HEK293 (cell line): ENCODE results near the gene THSD4.

Source experiments
- CTCF ChIA-PET: fragments of 350-600 bp; formaldehyde crosslinking; extraction: SDS; loops from one replicate; lab custom pipeline; 2021; ENCODE audit warnings: antibody characterized with exemption; lab: Yijun Ruan, JAX
- POLR2A ChIA-PET: fragments of 300-600 bp; formaldehyde crosslinking; extraction: SDS; loops from one replicate; lab custom pipeline; 2020; ENCODE audit warnings: antibody characterized with exemption, inconsistent platforms; lab: Yijun Ruan, JAX
- H3K27ac ChIP-seq: fragments of 200-500 bp; sonication (Bioruptor generic); 2 replicates; pipeline ENCODE4 v1.5.1; 2014; ENCODE audit warnings: low read depth, low read length, control low read depth, inconsistent platforms; ENCODE audit errors: extremely low read depth
- H3K36me3 ChIP-seq, 2 experiments: fragments of 200-500 bp in 1 of 2; sonication (Bioruptor generic) in 1 of 2; 1 replicate in 1 of 2; 2 replicates in 1 of 2; pipeline ENCODE4 v1.5.1; 2014 to 2017; ENCODE audit warnings: inconsistent platforms in 2 of 2, low read length in 2 of 2; ENCODE audit not compliant: control insufficient read depth in 2 of 2, insufficient read depth in 1 of 2
- H3K4me1 ChIP-seq: fragments of 200-500 bp; sonication (Bioruptor generic); 2 replicates; pipeline ENCODE4 v1.5.1; 2014; ENCODE audit warnings: mild to moderate bottlenecking, low read length, inconsistent platforms; ENCODE audit not compliant: control insufficient read depth, insufficient read depth
- H3K4me3 ChIP-seq: 2 replicates; pipeline ENCODE4 v1.5.1; 2011; ENCODE audit warnings: low read depth, mild to moderate bottlenecking, control low read depth, low read length, moderate library complexity
- H3K9me3 ChIP-seq: fragments of 200-500 bp; sonication (Bioruptor generic); 2 replicates; pipeline ENCODE4 v1.5.1; 2014; ENCODE audit warnings: low read depth, low read length, inconsistent platforms; ENCODE audit not compliant: control insufficient read depth, insufficient read depth
- BCL11B ChIP-seq: fragments of 450-650 bp; formaldehyde crosslinking; IDR thresholded peaks from 2 replicates; pipeline ENCODE4 v1.5.1; 2016; ENCODE audit warnings: low read depth, missing biosample characterization, missing genetic modification characterization
- KLF9 ChIP-seq: fragments of 450-650 bp; formaldehyde crosslinking; IDR thresholded peaks from 2 replicates; pipeline ENCODE4 v1.5.1; 2016; ENCODE audit warnings: missing biosample characterization, missing genetic modification characterization, low read depth
- OSR2 ChIP-seq: fragments of 450-650 bp; formaldehyde crosslinking; IDR thresholded peaks from 2 replicates; pipeline ENCODE4 v1.5.1; 2016; ENCODE audit warnings: missing biosample characterization, missing genetic modification characterization
- ZEB2 ChIP-seq: fragments of 450-650 bp; formaldehyde crosslinking; IDR thresholded peaks from 2 replicates; pipeline ENCODE4 v1.5.1; 2016; ENCODE audit warnings: missing biosample characterization, missing genetic modification characterization
- ZFP3 ChIP-seq: fragments of 450-650 bp; formaldehyde crosslinking; IDR thresholded peaks from 2 replicates; pipeline ENCODE4 v1.5.1; 2016; ENCODE audit warnings: low read depth, missing biosample characterization, missing genetic modification characterization
- ZFP37 ChIP-seq: fragments of 450-650 bp; formaldehyde crosslinking; IDR thresholded peaks from 2 replicates; pipeline ENCODE4 v1.5.1; 2016; ENCODE audit warnings: missing biosample characterization, missing genetic modification characterization
- ZNF132 ChIP-seq: fragments of 450-650 bp; formaldehyde crosslinking; IDR thresholded peaks from 2 replicates; pipeline ENCODE4 v1.5.1; 2017; ENCODE audit warnings: missing biosample characterization, missing genetic modification characterization, borderline replicate concordance
- ZNF146 ChIP-seq: fragments of 450-650 bp; formaldehyde crosslinking; IDR thresholded peaks from 2 replicates; pipeline ENCODE4 v1.5.1; 2016; ENCODE audit warnings: missing biosample characterization, missing genetic modification characterization
- ZNF223 ChIP-seq: fragments of 450-650 bp; formaldehyde crosslinking; IDR thresholded peaks from 2 replicates; pipeline ENCODE4 v1.5.1; 2016; ENCODE audit warnings: missing biosample characterization, missing genetic modification characterization
- ZNF311 ChIP-seq: fragments of 450-650 bp; formaldehyde crosslinking; IDR thresholded peaks from 2 replicates; pipeline ENCODE4 v1.5.1; 2017; ENCODE audit warnings: missing biosample characterization, missing genetic modification characterization, borderline replicate concordance
- ZNF404 ChIP-seq: fragments of 450-650 bp; formaldehyde crosslinking; IDR thresholded peaks from 2 replicates; pipeline ENCODE4 v1.5.1; 2017; ENCODE audit warnings: missing biosample characterization, missing genetic modification characterization
- ZNF426 ChIP-seq: fragments of 450-650 bp; formaldehyde crosslinking; IDR thresholded peaks from 2 replicates; pipeline ENCODE4 v1.5.1; 2017; ENCODE audit warnings: missing biosample characterization, missing genetic modification characterization, mild to moderate bottlenecking, inconsistent platforms, moderate library complexity
- ZNF561 ChIP-seq: fragments of 450-650 bp; IDR thresholded peaks from 2 replicates; pipeline ENCODE4 v1.5.1; 2018; ENCODE audit warnings: missing biosample characterization, missing genetic modification characterization, borderline replicate concordance
- ZNF621 ChIP-seq: fragments of 450-650 bp; formaldehyde crosslinking; IDR thresholded peaks from 2 replicates; pipeline ENCODE4 v1.5.1; 2017; ENCODE audit warnings: missing biosample characterization, missing genetic modification characterization
- ZNF654 ChIP-seq: fragments of 450-650 bp; formaldehyde crosslinking; IDR thresholded peaks from 2 replicates; pipeline ENCODE4 v1.5.1; 2016; ENCODE audit warnings: low read depth, missing biosample characterization, missing genetic modification characterization
- ZNF791 ChIP-seq: fragments of 450-650 bp; formaldehyde crosslinking; IDR thresholded peaks from 2 replicates; pipeline ENCODE4 v1.5.1; 2016; ENCODE audit warnings: missing biosample characterization, missing genetic modification characterization
- TF ChIP-seq, protein P1 (sequence below): fragments of 450-650 bp; formaldehyde crosslinking; IDR thresholded peaks from 2 replicates; pipeline ENCODE4 v1.5.1; 2016; ENCODE audit warnings: missing biosample characterization, missing genetic modification characterization
- TF ChIP-seq, protein P2 (sequence below): fragments of 450-650 bp; formaldehyde crosslinking; IDR thresholded peaks from 2 replicates; pipeline ENCODE4 v1.5.1; 2016; ENCODE audit warnings: missing biosample characterization, missing genetic modification characterization, low read depth
- TF ChIP-seq, protein P3 (sequence below): fragments of 450-650 bp; formaldehyde crosslinking; IDR thresholded peaks from 2 replicates; pipeline ENCODE4 v1.5.1; 2017; ENCODE audit warnings: missing biosample characterization, missing genetic modification characterization

THSD4 gene

DNA sequence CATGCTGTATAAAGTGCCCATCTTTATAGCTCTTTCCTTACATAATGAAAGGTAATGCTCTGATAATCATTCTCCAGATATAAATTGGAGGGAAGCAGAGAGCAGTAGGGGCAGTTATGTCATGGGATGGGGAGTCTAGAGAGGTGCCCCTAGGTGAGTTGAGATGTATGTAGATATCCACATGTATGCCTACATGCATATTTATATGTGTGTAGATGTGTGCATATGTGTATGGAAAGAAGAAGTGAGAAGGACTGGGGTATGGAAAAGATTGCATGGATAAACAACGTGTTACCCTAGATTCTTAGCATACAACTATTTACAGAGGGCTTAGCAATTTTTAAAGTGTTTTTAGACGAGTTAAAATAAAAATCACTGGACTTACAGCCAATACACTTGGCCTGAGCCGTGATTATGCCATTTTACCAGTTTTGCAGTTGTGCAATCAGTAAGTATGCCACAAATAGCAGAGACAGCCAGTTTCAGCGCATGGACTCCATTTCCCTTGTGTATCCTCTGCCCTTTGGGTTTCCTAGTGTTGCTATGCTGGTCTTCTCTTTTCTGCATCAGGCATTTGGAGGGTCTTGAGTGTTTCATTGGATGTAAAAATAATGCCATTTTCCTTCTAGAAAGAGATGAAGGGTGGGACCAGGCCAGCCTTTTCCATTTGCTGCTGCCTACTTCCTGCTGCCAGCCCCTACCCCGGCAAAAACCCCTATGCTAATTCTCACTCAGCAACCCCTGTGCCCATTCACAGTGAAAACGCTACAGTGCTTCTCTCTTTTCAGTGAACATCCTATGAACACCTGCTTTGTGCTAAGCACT lies 495.7 kb downstream of the THSD4 start:
- no peaks in the 10 kb centered on the region for H3K36me3 ChIP-seq
- POLR2A ChIA-PET, result no interaction called here
- TF ChIP-seq ZFP3, result no peak
- no peak for TF ChIP-seq ZNF311 (tag by site-specific recombination)
- H3K4me1 ChIP-seq, result no peaks in the 10 kb centered on the region
- CTCF ChIA-PET, result interaction anchor here (1.0 kb wide), 1 partner anchor 35 kb away, joined by 3 read pairs; no protein-coding TSS in a partner anchor
- no peaks in the 10 kb centered on the region for H3K9me3 ChIP-seq
- H3K4me3 ChIP-seq, result no peak overlapping the region
- no peak overlapping the region for H3K27ac ChIP-seq

DNA sequence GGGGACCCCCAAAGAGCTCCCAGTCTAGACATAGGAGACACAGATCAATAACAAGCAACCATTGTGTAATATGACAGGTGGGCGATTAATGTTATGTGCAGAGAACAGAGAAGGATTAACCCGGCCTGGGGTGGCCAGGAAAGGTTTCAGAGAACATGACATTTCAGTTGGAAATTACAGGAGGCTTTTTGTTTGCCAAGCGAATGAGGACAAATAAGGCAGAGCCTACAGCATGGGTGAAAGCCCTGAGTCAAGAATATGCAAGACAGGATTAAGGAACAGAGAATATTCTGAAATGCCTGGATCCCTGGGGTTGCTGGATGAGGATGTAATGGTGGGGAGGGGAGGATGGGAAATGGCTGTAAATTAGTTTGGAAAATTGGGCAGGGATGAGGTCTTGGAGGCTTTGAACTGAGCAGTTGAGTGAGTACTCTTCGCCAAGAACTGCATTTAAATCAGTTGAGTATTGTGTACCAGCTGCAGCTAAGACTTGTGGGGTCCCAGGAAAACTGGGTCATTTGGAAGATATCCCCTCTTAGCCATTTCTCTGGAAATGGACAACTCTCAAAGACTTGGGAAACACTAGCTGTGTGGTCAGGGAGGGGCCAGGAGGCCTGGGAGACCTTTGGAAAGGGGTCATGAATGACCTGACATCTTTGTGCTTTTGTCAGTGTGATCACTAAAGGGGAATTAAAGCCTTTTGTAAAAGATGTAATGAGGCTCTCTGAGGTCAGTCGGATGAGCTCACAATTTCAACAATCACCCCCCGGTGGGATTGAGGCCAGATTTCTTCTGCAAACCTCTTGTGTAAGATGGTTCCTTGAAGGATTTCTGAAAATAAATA lies 496.5 kb downstream of the THSD4 start:
- no peak overlapping the region for H3K4me3 ChIP-seq
- no peaks in the 10 kb centered on the region for H3K4me1 ChIP-seq
- ChIA-PET POLR2A (no interaction called here), CTCF (interaction anchor here (0.6 to 1.0 kb wide), 4 partner anchors 36 to 1630 kb away, joined by 3 to 4 read pairs (median 4); no protein-coding TSS in a partner anchor)
- TF ChIP-seq KLF9 (tag by site-specific recombination), result no peak
- no peak for TF ChIP-seq ZNF621 (tag by site-specific recombination)
- no peak for TF ChIP-seq ZNF791 (tag by site-specific recombination)
- TF ChIP-seq ZNF426, result no peak
- TF ChIP-seq, protein P1, sequence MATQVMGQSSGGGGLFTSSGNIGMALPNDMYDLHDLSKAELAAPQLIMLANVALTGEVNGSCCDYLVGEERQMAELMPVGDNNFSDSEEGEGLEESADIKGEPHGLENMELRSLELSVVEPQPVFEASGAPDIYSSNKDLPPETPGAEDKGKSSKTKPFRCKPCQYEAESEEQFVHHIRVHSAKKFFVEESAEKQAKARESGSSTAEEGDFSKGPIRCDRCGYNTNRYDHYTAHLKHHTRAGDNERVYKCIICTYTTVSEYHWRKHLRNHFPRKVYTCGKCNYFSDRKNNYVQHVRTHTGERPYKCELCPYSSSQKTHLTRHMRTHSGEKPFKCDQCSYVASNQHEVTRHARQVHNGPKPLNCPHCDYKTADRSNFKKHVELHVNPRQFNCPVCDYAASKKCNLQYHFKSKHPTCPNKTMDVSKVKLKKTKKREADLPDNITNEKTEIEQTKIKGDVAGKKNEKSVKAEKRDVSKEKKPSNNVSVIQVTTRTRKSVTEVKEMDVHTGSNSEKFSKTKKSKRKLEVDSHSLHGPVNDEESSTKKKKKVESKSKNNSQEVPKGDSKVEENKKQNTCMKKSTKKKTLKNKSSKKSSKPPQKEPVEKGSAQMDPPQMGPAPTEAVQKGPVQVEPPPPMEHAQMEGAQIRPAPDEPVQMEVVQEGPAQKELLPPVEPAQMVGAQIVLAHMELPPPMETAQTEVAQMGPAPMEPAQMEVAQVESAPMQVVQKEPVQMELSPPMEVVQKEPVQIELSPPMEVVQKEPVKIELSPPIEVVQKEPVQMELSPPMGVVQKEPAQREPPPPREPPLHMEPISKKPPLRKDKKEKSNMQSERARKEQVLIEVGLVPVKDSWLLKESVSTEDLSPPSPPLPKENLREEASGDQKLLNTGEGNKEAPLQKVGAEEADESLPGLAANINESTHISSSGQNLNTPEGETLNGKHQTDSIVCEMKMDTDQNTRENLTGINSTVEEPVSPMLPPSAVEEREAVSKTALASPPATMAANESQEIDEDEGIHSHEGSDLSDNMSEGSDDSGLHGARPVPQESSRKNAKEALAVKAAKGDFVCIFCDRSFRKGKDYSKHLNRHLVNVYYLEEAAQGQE (tag by site-specific recombination), result no peak
- no peak for TF ChIP-seq ZNF404 (tag by site-specific recombination)
- no peak for TF ChIP-seq OSR2 (tag by site-specific recombination)
- no peak for TF ChIP-seq ZNF132 (tag by site-specific recombination)
- TF ChIP-seq ZNF561 (tag by site-specific recombination), result no peak
- TF ChIP-seq ZFP37 (tag by site-specific recombination), result no peak
- TF ChIP-seq, protein P2, sequence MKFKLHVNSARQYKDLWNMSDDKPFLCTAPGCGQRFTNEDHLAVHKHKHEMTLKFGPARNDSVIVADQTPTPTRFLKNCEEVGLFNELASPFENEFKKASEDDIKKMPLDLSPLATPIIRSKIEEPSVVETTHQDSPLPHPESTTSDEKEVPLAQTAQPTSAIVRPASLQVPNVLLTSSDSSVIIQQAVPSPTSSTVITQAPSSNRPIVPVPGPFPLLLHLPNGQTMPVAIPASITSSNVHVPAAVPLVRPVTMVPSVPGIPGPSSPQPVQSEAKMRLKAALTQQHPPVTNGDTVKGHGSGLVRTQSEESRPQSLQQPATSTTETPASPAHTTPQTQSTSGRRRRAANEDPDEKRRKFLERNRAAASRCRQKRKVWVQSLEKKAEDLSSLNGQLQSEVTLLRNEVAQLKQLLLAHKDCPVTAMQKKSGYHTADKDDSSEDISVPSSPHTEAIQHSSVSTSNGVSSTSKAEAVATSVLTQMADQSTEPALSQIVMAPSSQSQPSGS (tag by site-specific recombination), result no peak
- TF ChIP-seq BCL11B, result no peak
- TF ChIP-seq ZNF223 (tag by site-specific recombination), result no peak
- TF ChIP-seq, protein P3, sequence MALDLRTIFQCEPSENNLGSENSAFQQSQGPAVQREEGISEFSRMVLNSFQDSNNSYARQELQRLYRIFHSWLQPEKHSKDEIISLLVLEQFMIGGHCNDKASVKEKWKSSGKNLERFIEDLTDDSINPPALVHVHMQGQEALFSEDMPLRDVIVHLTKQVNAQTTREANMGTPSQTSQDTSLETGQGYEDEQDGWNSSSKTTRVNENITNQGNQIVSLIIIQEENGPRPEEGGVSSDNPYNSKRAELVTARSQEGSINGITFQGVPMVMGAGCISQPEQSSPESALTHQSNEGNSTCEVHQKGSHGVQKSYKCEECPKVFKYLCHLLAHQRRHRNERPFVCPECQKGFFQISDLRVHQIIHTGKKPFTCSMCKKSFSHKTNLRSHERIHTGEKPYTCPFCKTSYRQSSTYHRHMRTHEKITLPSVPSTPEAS (tag by site-specific recombination), result no peak
- no peak for TF ChIP-seq ZEB2 (tag by site-specific recombination)
- TF ChIP-seq ZNF654 (tag by site-specific recombination), result no peak
- TF ChIP-seq ZNF146 (tag by site-specific recombination), result no peak
- H3K36me3 ChIP-seq, result no peaks in the 10 kb centered on the region
- no peaks in the 10 kb centered on the region for H3K9me3 ChIP-seq
- H3K27ac ChIP-seq, result no peak overlapping the region
